ENCODE results near the gene LMF1. TPM values are rescaled to one million over a fixed set of nuclear protein-coding genes. Genes with fewer than 3 reads are reported as not detected.

Gene LMF1
- total RNA-seq, 2 donors from 2014 or later: 12.3 to 17.8 TPM

- H3K36me3 Mint-ChIP-seq (ENCODE audit: low read depth): no peaks in the 10 kb centered on the region
Measured at GRCh38 chr16:815861-816260, 154.9 kb downstream of the LMF1 start.

GRCh38 chr16:814974-815373 lies 155.8 kb downstream of the LMF1 start:
- Mint-ChIP-seq H3K36me3 (ENCODE audit: low read depth) (no peaks in the 10 kb centered on the region), H3K9me3 (no peaks in the 10 kb centered on the region), H3K27me3 (peaks cover 10% of the 10 kb centered on the region), H3K4me1 (no peaks in the 10 kb centered on the region), H3K27ac (no peak overlapping the region), H3K4me3 (no peak overlapping the region)
- no peak for ATAC-seq (replicated peaks)

More at GRCh38 chr16:815861-816260, 154.9 kb downstream of the LMF1 start:
- ATAC-seq (replicated peaks): no peak
- Mint-ChIP-seq H3K27ac (no peak overlapping the region), H3K4me1 (no peaks in the 10 kb centered on the region), H3K4me3 (no peak overlapping the region), H3K9me3 (no peaks in the 10 kb centered on the region), H3K27me3 (peaks cover 10% of the 10 kb centered on the region)

DNA sequence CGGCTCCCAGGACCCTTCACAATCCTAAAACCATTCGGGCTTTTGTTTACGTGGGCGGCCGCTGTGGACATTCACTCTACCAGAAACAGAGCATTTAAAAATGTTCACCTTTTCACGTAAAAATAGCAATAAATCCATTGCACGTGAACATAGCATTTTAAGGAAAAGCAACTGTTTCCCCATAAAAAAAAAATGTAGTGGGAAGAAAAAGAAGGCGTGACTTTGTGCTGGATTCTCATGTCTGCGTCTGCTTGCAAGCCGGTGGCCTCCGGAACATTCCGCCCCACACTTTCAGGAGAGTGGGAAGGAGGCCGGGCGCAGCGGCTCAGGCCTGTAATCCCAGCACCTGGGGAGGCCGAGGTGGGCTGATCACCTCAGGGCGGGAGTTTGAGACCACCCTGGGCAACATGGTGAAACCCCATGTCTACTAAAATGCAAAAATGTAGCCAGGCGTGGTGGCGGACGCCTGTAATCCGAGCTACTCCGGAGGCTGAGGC lies 156.8 kb downstream of the LMF1 start:
- H3K4me3 Mint-ChIP-seq: no peak overlapping the region
- H3K9me3 Mint-ChIP-seq: no peaks in the 10 kb centered on the region
- H3K4me1 Mint-ChIP-seq: no peaks in the 10 kb centered on the region
- H3K36me3 Mint-ChIP-seq (ENCODE audit: low read depth): no peaks in the 10 kb centered on the region
- no peak for ATAC-seq (replicated peaks)
- H3K27me3 Mint-ChIP-seq: peaks cover 10% of the 10 kb centered on the region
- H3K27ac Mint-ChIP-seq: no peak overlapping the region

- Mint-ChIP-seq H3K4me1 (no peaks in the 10 kb centered on the region), H3K27me3 (peaks cover 10% of the 10 kb centered on the region), H3K27ac (no peak overlapping the region), H3K4me3 (no peak overlapping the region), H3K9me3 (no peaks in the 10 kb centered on the region), H3K36me3 (ENCODE audit: low read depth) (no peaks in the 10 kb centered on the region)
- peak; percentile 72 for ATAC-seq (replicated peaks)
Measured at GRCh38 chr16:813204-813915, 157.4 kb downstream of the LMF1 start.

DNA sequence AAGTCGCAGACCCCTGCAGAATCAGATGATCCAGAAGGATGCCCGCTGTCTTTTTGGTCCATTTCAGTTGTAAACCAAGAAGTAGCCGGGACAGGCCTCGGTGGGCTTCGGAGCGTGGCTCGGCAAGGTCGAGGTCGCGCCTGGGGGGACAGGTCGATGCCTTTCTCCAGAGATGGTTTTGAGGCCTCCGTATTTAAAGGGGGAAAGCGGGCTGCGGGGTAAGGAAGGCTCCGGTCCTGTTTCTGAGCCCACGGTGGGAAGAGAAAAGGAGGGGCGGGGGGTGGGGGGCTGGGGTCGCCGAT lies 162.7 kb downstream of the LMF1 start:
- ATAC-seq (replicated peaks): no peak
- peak overlapping the region; percentile 99 for H3K27ac Mint-ChIP-seq

GRCh38 chr16:807347-808084 lies 163.3 kb downstream of the LMF1 start:
- peaks cover 4% of the 10 kb centered on the region for H3K4me1 Mint-ChIP-seq
- H3K9me3 Mint-ChIP-seq: no peaks in the 10 kb centered on the region
- H3K36me3 Mint-ChIP-seq (ENCODE audit: low read depth): no peaks in the 10 kb centered on the region
- peak; percentile 99 for ATAC-seq (replicated peaks)
- peaks cover 4% of the 10 kb centered on the region for H3K27me3 Mint-ChIP-seq
- peak overlapping the region; percentile 99 for H3K27ac Mint-ChIP-seq
- H3K4me3 Mint-ChIP-seq: peak overlapping the region; percentile 99

More for the DNA sequence above, 162.7 kb downstream of the LMF1 start:
- no peaks in the 10 kb centered on the region for H3K9me3 Mint-ChIP-seq
- H3K27me3 Mint-ChIP-seq: peaks cover 6% of the 10 kb centered on the region
- no peaks in the 10 kb centered on the region for H3K36me3 Mint-ChIP-seq (ENCODE audit: low read depth)
- peak overlapping the region; percentile 99 for H3K4me3 Mint-ChIP-seq
- H3K4me1 Mint-ChIP-seq: peaks cover 4% of the 10 kb centered on the region

DNA sequence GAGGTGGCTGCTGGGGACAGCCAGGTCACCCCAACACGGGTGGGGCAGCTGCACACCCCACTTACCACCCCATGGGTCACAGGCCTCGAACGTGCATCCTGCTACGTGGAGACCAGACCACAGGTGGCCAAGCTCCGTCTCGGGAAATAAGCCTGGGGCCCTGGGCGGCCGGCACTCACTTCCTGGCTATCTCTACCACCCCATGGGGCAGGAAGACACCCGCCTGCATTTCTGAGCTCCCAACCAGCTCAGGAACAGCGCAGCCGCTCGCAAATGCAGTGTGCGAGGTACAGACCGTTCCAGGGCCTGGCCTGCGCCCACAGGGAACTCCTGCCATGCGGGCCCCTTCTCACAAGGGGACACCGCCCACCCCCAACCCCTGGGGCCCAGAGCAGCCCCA lies 165.3 kb downstream of the LMF1 start:
- ATAC-seq (replicated peaks): no peak
- Mint-ChIP-seq H3K36me3 (ENCODE audit: low read depth) (no peaks in the 10 kb centered on the region), H3K4me3 (no peak overlapping the region), H3K9me3 (no peaks in the 10 kb centered on the region), H3K4me1 (peaks cover 4% of the 10 kb centered on the region), H3K27ac (no peak overlapping the region), H3K27me3 (no peaks in the 10 kb centered on the region)

- no peak overlapping the region for H3K27ac Mint-ChIP-seq
- peaks cover 4% of the 10 kb centered on the region for H3K4me1 Mint-ChIP-seq
- H3K4me3 Mint-ChIP-seq: no peak overlapping the region
- no peaks in the 10 kb centered on the region for H3K9me3 Mint-ChIP-seq
- no peaks in the 10 kb centered on the region for H3K36me3 Mint-ChIP-seq (ENCODE audit: low read depth)
- H3K27me3 Mint-ChIP-seq: no peaks in the 10 kb centered on the region
- ATAC-seq (replicated peaks): no peak
Measured at GRCh38 chr16:804193-805048, 166.4 kb downstream of the LMF1 start.

GRCh38 chr16:803754-804080 lies 167.1 kb downstream of the LMF1 start:
- Mint-ChIP-seq H3K27me3 (no peaks in the 10 kb centered on the region), H3K4me3 (no peak overlapping the region), H3K9me3 (no peaks in the 10 kb centered on the region), H3K27ac (no peak overlapping the region), H3K4me1 (peaks cover 4% of the 10 kb centered on the region), H3K36me3 (ENCODE audit: low read depth) (no peaks in the 10 kb centered on the region)
- no peak for ATAC-seq (replicated peaks)

Other genes starting within 250 kb of the LMF1 start
- gene ANTKMT, start 249.8 kb downstream of the LMF1 start, total RNA-seq: 10 to 100 TPM; 13.5 to 22.4 TPM
- gene CCDC78, start 244.5 kb downstream of the LMF1 start, total RNA-seq: 1 to 10 TPM; 4.3 to 4.4 TPM
- 10 to 100 TPM in 1 of 2 donors, 1 to 10 TPM in 1; 9.2 to 14.0 TPM for gene HAGHL, start 243.9 kb downstream of the LMF1 start, total RNA-seq
- gene CIAO3, start 230.0 kb downstream of the LMF1 start, total RNA-seq: 10 to 100 TPM; 39.2 to 47.1 TPM
- gene MSLN, start 210.2 kb downstream of the LMF1 start, total RNA-seq: not detected
- gene RPUSD1, start 182.6 kb downstream of the LMF1 start, total RNA-seq: 10 to 100 TPM; 13.2 to 40.6 TPM
- gene CHTF18, start 182.4 kb downstream of the LMF1 start, total RNA-seq: 10 to 100 TPM; 65.4 to 87.1 TPM
- not detected for gene GNG13, start 170.2 kb downstream of the LMF1 start, total RNA-seq
- gene SOX8, start 10.8 kb upstream of the LMF1 start, total RNA-seq: 1 to 10 TPM in 1 of 2 donors, under 1 TPM in 1; 0.35 to 3.8 TPM
- gene SSTR5, start 101.8 kb upstream of the LMF1 start, total RNA-seq: not detected
- gene C1QTNF8, start 125.3 kb upstream of the LMF1 start, total RNA-seq: not detected
- 1 to 10 TPM; 1.4 to 1.9 TPM for gene CACNA1H, start 182.1 kb upstream of the LMF1 start, total RNA-seq